SK-N-MC (cell line): Measurements from ENCODE around the gene PLA2G4E.

Experiments used
- EZH2 ChIP-seq: fragments of 200-600 bp; sonication (generic); IDR thresholded peaks from one replicate; pipeline ENCODE4 v1.6.1; 2017; ENCODE audit warnings: antibody characterized with exemption
- POLR2AphosphoS5 ChIP-seq: IDR thresholded peaks from 2 replicates; pipeline ENCODE4 v1.6.1; 2012; ENCODE audit warnings: mild to moderate bottlenecking, low read depth, low read length, borderline replicate concordance

DNA sequence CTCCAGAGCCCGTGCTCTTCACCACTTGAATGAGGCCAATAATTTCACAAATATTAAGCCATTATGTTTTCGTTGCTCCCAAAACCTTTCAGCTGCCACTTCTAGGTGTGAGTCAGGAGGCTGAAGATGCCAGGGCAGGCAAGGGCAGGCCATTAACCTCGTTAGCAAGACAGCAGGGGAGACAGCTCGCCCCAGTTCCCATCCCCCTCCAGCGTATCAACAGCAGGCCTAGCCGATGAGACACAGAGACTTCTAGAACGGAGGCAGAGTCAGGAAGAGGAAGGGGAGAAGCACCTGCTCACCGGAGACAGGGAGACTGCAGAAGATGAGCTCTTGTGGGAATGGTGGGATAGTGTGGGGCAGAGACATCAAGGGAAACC, 28.0 kb upstream of the PLA2G4E start:
- TF ChIP-seq POLR2AphosphoS5 = no peak
- no peak for TF ChIP-seq EZH2
